ENCODE data around the gene ERC2.

Gene ERC2

DNA sequence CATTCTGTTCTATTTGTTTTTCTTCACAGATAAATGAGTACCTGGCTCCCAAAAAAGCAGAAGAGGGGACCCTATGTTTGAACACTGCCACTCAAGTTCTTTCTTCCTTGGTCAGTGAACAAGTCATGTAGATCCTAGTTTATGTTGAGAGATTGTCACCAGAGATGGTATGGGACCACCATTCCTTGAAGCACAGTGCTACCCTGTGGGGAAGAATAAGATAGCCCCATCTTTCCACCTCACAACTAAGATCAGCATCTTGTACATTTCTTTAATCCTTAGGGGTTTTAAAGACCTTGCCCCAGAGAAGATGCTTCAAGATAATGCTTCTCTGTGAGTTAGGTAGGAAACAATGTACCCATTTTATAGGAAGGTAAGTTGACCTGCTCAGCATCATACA lies 747.7 kb downstream of the ERC2 start:
- Histone ChIP-seq H3K4me1 (ENCODE audit: insufficient read depth, poor library complexity, severe bottlenecking) (no peaks in the 10 kb centered on the region), H3K27ac (ENCODE audit: poor library complexity, severe bottlenecking) (no peak overlapping the region), H3K27me3 (ENCODE audit: insufficient read depth, poor library complexity, severe bottlenecking) (no peaks in the 10 kb centered on the region), H3K36me3 (ENCODE audit: low read depth) (no peaks in the 10 kb centered on the region), H3K9me3 (ENCODE audit: severe bottlenecking) (no peaks in the 10 kb centered on the region), H3K4me3 (ENCODE audit: severe bottlenecking) (no peak overlapping the region)
- ATAC-seq (ENCODE audit: low read depth), result peak; percentile 48; the same call in 1 of the 3 replicates
- TF ChIP-seq, protein P1, sequence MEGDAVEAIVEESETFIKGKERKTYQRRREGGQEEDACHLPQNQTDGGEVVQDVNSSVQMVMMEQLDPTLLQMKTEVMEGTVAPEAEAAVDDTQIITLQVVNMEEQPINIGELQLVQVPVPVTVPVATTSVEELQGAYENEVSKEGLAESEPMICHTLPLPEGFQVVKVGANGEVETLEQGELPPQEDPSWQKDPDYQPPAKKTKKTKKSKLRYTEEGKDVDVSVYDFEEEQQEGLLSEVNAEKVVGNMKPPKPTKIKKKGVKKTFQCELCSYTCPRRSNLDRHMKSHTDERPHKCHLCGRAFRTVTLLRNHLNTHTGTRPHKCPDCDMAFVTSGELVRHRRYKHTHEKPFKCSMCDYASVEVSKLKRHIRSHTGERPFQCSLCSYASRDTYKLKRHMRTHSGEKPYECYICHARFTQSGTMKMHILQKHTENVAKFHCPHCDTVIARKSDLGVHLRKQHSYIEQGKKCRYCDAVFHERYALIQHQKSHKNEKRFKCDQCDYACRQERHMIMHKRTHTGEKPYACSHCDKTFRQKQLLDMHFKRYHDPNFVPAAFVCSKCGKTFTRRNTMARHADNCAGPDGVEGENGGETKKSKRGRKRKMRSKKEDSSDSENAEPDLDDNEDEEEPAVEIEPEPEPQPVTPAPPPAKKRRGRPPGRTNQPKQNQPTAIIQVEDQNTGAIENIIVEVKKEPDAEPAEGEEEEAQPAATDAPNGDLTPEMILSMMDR (IDR thresholded peaks at IDR 0.05; ENCODE audit: poor library complexity, severe bottlenecking), result peak; percentile 25
- no peak for DNase-seq (ENCODE audit: low spot score)

DNA sequence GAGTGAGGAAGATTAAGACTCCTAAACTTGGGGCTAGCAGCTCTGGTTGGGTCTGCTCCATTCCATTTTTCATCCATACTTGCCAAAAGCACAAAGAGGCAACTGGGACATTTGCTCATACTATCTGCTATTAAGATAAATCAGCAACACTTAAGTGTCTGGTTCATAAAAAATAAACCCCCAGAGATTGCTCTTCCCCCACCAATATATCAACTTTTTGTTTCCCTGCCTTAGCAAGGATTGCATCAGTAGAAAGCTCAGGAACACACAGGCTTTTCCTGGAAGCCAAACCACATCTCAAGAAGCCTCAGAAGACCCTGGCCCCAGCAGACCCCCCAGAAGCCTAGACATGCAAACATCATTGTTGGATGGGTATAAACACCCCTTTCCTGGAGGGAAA lies 748.8 kb downstream of the ERC2 start:
- DNase-seq (ENCODE audit: low spot score), result no peak
- no peaks in the 10 kb centered on the region for H3K4me1 ChIP-seq (ENCODE audit: insufficient read depth, poor library complexity, severe bottlenecking)
- ATAC-seq (ENCODE audit: low read depth), result no peak
- no peak overlapping the region for H3K4me3 ChIP-seq (ENCODE audit: severe bottlenecking)
- no peaks in the 10 kb centered on the region for H3K36me3 ChIP-seq (ENCODE audit: low read depth)
- H3K27me3 ChIP-seq (ENCODE audit: insufficient read depth, poor library complexity, severe bottlenecking), result no peaks in the 10 kb centered on the region
- no peaks in the 10 kb centered on the region for H3K9me3 ChIP-seq (ENCODE audit: severe bottlenecking)
- TF ChIP-seq, protein P1 (IDR thresholded peaks at IDR 0.05; ENCODE audit: poor library complexity, severe bottlenecking), result no peak
- no peak overlapping the region for H3K27ac ChIP-seq (ENCODE audit: poor library complexity, severe bottlenecking)

DNA sequence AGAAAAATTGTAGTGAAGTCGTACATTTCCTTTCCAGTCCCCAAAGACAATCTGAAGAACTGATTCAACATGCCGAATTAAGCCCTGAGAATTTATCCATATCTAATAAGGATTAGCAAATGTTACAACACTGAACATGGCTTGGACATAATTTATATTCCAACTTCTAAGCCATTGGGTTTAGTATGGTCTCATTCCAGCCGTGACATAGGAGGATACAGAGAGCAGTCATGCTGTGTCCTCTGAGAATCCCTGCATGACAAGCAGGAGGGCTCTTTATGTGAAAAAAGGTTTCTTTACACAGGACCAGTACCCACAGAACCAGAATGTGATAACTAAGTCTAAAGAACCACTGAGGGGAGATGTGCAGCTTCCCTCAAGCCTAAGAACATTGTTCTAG lies 749.3 kb downstream of the ERC2 start:
- TF ChIP-seq, protein P1 (IDR thresholded peaks at IDR 0.05; ENCODE audit: poor library complexity, severe bottlenecking), result no peak

DNA sequence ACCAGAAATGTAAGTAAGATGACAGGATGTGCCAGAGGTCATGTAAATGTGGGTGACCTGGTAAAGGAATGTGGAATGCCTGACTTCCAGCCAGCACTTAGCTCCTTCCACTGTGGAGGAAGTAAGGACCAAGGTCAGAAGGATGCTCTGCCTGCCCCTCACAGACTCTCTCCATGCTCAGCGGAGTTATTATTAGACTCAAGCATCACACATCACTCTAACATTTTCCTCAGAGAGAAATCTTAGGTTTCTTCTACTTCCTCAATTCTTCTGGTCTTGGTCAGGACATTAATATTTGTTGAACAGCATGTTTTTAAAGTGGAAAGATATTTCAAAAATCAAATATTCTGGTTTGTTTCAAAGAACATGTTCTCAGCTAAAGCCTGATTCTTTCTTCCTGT lies 749.7 kb downstream of the ERC2 start:
- no peaks in the 10 kb centered on the region for H3K4me1 ChIP-seq (ENCODE audit: insufficient read depth, poor library complexity, severe bottlenecking)
- no peak overlapping the region for H3K27ac ChIP-seq (ENCODE audit: poor library complexity, severe bottlenecking)
- ATAC-seq (ENCODE audit: low read depth) (no peak), DNase-seq (ENCODE audit: low spot score) (no peak)
- no peaks in the 10 kb centered on the region for H3K27me3 ChIP-seq (ENCODE audit: insufficient read depth, poor library complexity, severe bottlenecking)
- H3K4me3 ChIP-seq (ENCODE audit: severe bottlenecking), result no peak overlapping the region
- TF ChIP-seq, protein P1 (IDR thresholded peaks at IDR 0.05; ENCODE audit: poor library complexity, severe bottlenecking), result no peak
- H3K9me3 ChIP-seq (ENCODE audit: severe bottlenecking), result no peaks in the 10 kb centered on the region
- no peaks in the 10 kb centered on the region for H3K36me3 ChIP-seq (ENCODE audit: low read depth)

More for the DNA sequence above, 749.3 kb downstream of the ERC2 start:
- Histone ChIP-seq H3K27me3 (ENCODE audit: insufficient read depth, poor library complexity, severe bottlenecking) (no peaks in the 10 kb centered on the region), H3K4me1 (ENCODE audit: insufficient read depth, poor library complexity, severe bottlenecking) (no peaks in the 10 kb centered on the region), H3K36me3 (ENCODE audit: low read depth) (no peaks in the 10 kb centered on the region), H3K9me3 (ENCODE audit: severe bottlenecking) (no peaks in the 10 kb centered on the region), H3K27ac (ENCODE audit: poor library complexity, severe bottlenecking) (no peak overlapping the region), H3K4me3 (ENCODE audit: severe bottlenecking) (no peak overlapping the region)
- no peak for ATAC-seq (ENCODE audit: low read depth)
- no peak for DNase-seq (ENCODE audit: low spot score)

DNA sequence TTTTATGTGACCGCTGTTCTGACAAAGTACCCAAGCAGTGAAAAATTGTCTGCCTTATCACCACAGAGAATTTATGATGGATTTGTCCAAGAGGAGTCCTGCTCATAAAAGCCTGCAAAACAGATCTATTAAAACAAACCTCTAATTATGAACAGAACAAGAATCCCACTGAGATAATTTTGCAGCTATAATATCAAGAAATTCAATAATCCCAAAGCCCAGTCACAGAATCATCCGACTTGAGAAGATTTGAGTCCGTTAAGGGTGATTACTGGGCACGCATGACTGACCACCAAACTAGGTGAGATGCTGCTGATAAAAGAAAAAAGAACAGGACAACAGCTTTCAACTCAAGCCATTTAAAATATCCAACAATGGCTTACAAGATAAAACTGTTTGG lies 750.2 kb downstream of the ERC2 start:
- no peaks in the 10 kb centered on the region for H3K4me1 ChIP-seq (ENCODE audit: insufficient read depth, poor library complexity, severe bottlenecking)
- H3K27me3 ChIP-seq (ENCODE audit: insufficient read depth, poor library complexity, severe bottlenecking), result no peaks in the 10 kb centered on the region
- H3K36me3 ChIP-seq (ENCODE audit: low read depth), result no peaks in the 10 kb centered on the region
- TF ChIP-seq, protein P1 (IDR thresholded peaks at IDR 0.05; ENCODE audit: poor library complexity, severe bottlenecking), result no peak
- no peak for ATAC-seq (ENCODE audit: low read depth)
- no peak overlapping the region for H3K4me3 ChIP-seq (ENCODE audit: severe bottlenecking)
- H3K9me3 ChIP-seq (ENCODE audit: severe bottlenecking), result no peaks in the 10 kb centered on the region
- DNase-seq (ENCODE audit: low spot score), result no peak
- no peak overlapping the region for H3K27ac ChIP-seq (ENCODE audit: poor library complexity, severe bottlenecking)

All from RWPE2 (cell line).